WTC11 (cell line): ENCODE data around the gene TMEM95. TPM values are rescaled to one million over a fixed set of nuclear protein-coding genes. Genes with fewer than 3 reads are reported as not detected.

ENCODE experiments used
- ATAC-seq: fragments of 200-7000 bp; cut with Tn5 transposase; 2 replicates; pipeline ENCODE4 v1.10.0; 2021; ENCODE audit warnings: mild to moderate bottlenecking, moderate library complexity
- CTCF ChIA-PET: fragments of 300-600 bp; sonication (Branson Sonifier 250); formaldehyde crosslinking; loops from one replicate; lab custom pipeline; 2021; ENCODE audit warnings: antibody characterized with exemption; lab: Charles Lee
- POLR2A ChIA-PET: fragments of 350-600 bp; sonication (Branson Sonifier 250); formaldehyde crosslinking; loops from one replicate; lab custom pipeline; 2021; ENCODE audit warnings: antibody characterized with exemption; lab: Charles Lee
- DNase-seq: peaks from one replicate; pipeline ENCODE4 v3.0.0; 2021; ENCODE audit warnings: low spot score
- H3K27ac Mint-ChIP-seq: 2 replicates; pipeline ENCODE4 v1.8.0; 2021; ENCODE audit warnings: mixed read lengths
- H3K27me3 Mint-ChIP-seq: 2 replicates; pipeline ENCODE4 v1.8.0; 2021; ENCODE audit warnings: low read depth, mild to moderate bottlenecking, moderate library complexity, mixed read lengths
- H3K36me3 Mint-ChIP-seq: 2 replicates; pipeline ENCODE4 v1.8.0; 2021; ENCODE audit warnings: mixed read lengths
- H3K4me1 Mint-ChIP-seq: 2 replicates; pipeline ENCODE4 v1.8.0; 2022; ENCODE audit warnings: mixed read lengths
- H3K4me3 Mint-ChIP-seq: 2 replicates; pipeline ENCODE4 v1.8.0; 2021; ENCODE audit warnings: mild to moderate bottlenecking, moderate library complexity, mixed read lengths
- H3K9me3 Mint-ChIP-seq: 2 replicates; pipeline ENCODE4 v1.8.0; 2021; ENCODE audit warnings: mixed read lengths
- ATF1 ChIP-seq: sonication (generic); formaldehyde crosslinking; IDR thresholded peaks from 2 replicates; pipeline ENCODE4 v1.8.1; 2023; ENCODE audit warnings: mild to moderate bottlenecking, moderate library complexity, missing genetic modification reagents
- GRHL2 ChIP-seq: fragments of 250-450 bp; sonication (Bioruptor Pico); IDR thresholded peaks from 2 replicates; pipeline ENCODE4 v1.8.0; 2022; ENCODE audit warnings: mild to moderate bottlenecking, moderate library complexity; ENCODE audit not compliant: insufficient replicate concordance, severe bottlenecking
- NFYB ChIP-seq: sonication (generic); formaldehyde crosslinking; conservative IDR thresholded peaks from 2 replicates; pipeline ENCODE4 v1.8.0; 2022; ENCODE audit warnings: low read depth, missing genetic modification reagents
- SOX15 ChIP-seq: fragments of 250-450 bp; sonication (Bioruptor Pico); IDR thresholded peaks from 2 replicates; pipeline ENCODE4 v1.9.0; 2021; ENCODE audit warnings: mild to moderate bottlenecking
- SP1 ChIP-seq: sonication (generic); formaldehyde crosslinking; conservative IDR thresholded peaks from 2 replicates; pipeline ENCODE4 v1.8.1; 2022; ENCODE audit warnings: missing genetic modification reagents
- TEAD1 ChIP-seq: sonication (generic); formaldehyde crosslinking; IDR thresholded peaks from 2 replicates; pipeline ENCODE4 v1.8.0; 2022; ENCODE audit warnings: mild to moderate bottlenecking, missing genetic modification reagents
- total RNA-seq: library from RNA; stranded (reverse); gene quantifications from 3 replicates; pipeline ENCODE4 v1.2.3, GENCODE V29; 2021
- TF ChIP-seq, protein P1 (sequence below): fragments of 200-600 bp; IDR thresholded peaks from 2 replicates; pipeline ENCODE4 v1.8.0; 2022; ENCODE audit warnings: antibody characterized with exemption
- TF ChIP-seq, protein P2 (sequence below): sonication (generic); formaldehyde crosslinking; IDR thresholded peaks from 2 replicates; pipeline ENCODE4 v1.8.1; 2022; ENCODE audit warnings: low read depth, mild to moderate bottlenecking, moderate library complexity, missing genetic modification reagents, borderline replicate concordance
- TF ChIP-seq, protein P3 (sequence below): fragments of 250-450 bp; sonication (Bioruptor Pico); conservative IDR thresholded peaks from 2 replicates; pipeline ENCODE4 v1.9.0; 2021; ENCODE audit warnings: mild to moderate bottlenecking

Gene TMEM95
- total RNA-seq, 1 experiment from 2014 or later, result not detected

DNA sequence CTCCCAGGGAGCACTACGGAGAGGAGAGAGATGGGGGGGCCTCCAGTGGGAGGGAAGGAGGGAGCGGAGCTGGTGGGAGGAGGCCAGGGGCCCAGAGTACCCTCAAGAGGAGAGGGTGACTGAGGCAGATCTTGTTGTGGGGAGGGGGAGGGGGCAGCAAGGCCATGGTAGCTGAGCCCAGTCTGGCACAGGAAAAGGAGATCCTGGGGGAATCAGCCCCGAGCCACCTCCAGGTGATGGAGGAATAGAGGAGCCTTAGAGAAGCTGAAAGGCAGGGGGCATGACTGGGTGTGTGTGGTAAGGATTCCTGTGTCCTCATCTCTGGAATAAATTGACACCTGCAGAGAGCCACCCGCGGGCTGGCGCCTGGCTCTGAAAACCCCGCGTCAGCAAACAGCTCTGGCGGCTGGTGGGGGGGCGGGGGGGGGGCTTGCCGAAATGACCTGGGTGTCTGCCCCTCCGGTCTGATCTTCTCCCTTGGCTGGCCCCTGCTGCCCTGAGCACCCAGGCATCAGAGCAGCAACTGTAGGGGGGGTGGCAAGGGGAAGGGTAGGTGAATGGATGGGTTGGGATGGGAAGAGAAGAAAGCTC lies 51.4 kb downstream of the TMEM95 start:
- CTCF ChIA-PET, result interaction anchor here (0.6 to 3.5 kb wide), 10 partner anchors 13 to 361 kb away, joined by 3 to 25 read pairs (median 4); partner anchors contain the start of gene PLSCR3
- no peak for DNase-seq
- ATAC-seq, result no peak
- peaks cover 30% of the 10 kb centered on the region for H3K4me1 Mint-ChIP-seq
- H3K27ac Mint-ChIP-seq, result no peak overlapping the region
- peak overlapping the region; percentile 85 for H3K4me3 Mint-ChIP-seq
- POLR2A ChIA-PET, result interaction anchor here (0.8 to 1.2 kb wide), 2 partner anchors 12 to 77 kb away, joined by 3 to 4 read pairs; partner anchors contain the start of gene PLSCR3
- H3K36me3 Mint-ChIP-seq, result peaks cover 20% of the 10 kb centered on the region
- no peaks in the 10 kb centered on the region; the same call in 1 of the 2 replicates for H3K27me3 Mint-ChIP-seq
- no peaks in the 10 kb centered on the region for H3K9me3 Mint-ChIP-seq
- TF ChIP-seq SP1 (CRISPR knock-in tag), result no peak
- TF ChIP-seq TEAD1 (CRISPR knock-in tag), result no peak
- TF ChIP-seq, protein P1, sequence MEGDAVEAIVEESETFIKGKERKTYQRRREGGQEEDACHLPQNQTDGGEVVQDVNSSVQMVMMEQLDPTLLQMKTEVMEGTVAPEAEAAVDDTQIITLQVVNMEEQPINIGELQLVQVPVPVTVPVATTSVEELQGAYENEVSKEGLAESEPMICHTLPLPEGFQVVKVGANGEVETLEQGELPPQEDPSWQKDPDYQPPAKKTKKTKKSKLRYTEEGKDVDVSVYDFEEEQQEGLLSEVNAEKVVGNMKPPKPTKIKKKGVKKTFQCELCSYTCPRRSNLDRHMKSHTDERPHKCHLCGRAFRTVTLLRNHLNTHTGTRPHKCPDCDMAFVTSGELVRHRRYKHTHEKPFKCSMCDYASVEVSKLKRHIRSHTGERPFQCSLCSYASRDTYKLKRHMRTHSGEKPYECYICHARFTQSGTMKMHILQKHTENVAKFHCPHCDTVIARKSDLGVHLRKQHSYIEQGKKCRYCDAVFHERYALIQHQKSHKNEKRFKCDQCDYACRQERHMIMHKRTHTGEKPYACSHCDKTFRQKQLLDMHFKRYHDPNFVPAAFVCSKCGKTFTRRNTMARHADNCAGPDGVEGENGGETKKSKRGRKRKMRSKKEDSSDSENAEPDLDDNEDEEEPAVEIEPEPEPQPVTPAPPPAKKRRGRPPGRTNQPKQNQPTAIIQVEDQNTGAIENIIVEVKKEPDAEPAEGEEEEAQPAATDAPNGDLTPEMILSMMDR, result no peak
- TF ChIP-seq GRHL2 (CRISPR knock-in tag), result no peak
- TF ChIP-seq NFYB (CRISPR knock-in tag), result no peak
- TF ChIP-seq, protein P2, sequence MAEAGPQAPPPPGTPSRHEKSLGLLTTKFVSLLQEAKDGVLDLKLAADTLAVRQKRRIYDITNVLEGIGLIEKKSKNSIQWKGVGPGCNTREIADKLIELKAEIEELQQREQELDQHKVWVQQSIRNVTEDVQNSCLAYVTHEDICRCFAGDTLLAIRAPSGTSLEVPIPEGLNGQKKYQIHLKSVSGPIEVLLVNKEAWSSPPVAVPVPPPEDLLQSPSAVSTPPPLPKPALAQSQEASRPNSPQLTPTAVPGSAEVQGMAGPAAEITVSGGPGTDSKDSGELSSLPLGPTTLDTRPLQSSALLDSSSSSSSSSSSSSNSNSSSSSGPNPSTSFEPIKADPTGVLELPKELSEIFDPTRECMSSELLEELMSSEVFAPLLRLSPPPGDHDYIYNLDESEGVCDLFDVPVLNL (CRISPR knock-in tag), result no peak
- TF ChIP-seq SOX15 (CRISPR knock-in tag), result no peak
- no peak for TF ChIP-seq ATF1 (CRISPR knock-in tag)
- TF ChIP-seq, protein P3, sequence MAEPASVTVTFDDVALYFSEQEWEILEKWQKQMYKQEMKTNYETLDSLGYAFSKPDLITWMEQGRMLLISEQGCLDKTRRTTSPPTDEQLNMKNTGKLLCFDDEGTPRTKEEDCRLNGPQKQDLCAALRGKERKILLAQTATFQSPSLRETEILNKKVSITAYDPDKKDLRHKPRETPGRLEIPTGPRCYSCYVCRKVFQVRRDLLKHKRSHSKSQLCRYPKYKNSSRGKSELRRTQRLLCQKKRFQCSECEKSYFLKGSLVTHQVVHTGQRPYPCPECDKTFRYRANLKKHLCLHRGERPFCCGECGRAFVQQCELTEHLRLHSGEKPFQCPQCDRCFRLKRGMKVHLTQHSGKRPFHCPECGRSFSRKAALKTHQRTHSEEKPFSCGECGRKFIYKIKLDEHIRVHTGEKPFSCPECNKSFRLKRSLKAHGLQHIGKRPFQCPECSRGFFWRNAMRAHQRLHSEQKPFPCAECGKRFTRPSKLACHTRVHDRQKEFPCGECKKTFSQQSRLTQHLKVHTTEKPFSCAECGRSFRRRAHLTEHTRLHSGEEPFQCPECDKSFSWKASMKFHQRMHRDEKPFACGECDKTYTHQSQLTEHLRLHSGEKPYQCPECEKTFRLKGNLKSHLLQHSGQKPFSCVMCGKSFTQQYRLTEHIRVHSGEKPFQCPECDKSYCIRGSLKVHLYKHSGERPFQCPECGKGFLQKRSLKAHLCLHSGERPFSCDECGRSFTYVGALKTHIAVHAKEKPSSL (CRISPR knock-in tag), result no peak

Other genes starting within 250 kb of the TMEM95 start
- gene ASGR2, start 240.3 kb upstream of the TMEM95 start, total RNA-seq, result 0.13 to 0.30 TPM (median 0.14 TPM) in 3 replicates
- gene ASGR1, start 175.8 kb upstream of the TMEM95 start, total RNA-seq, result 13.3 to 17.7 TPM (median 15.8 TPM) in 3 replicates
- gene DLG4, start 135.3 kb upstream of the TMEM95 start, total RNA-seq, result 47.1 to 59.7 TPM (median 48.0 TPM) in 3 replicates
- gene ACADVL, start 135.2 kb upstream of the TMEM95 start, total RNA-seq, result 213 to 236 TPM (median 221 TPM) in 3 replicates
- gene DVL2, start 120.6 kb upstream of the TMEM95 start, total RNA-seq, result 57.6 to 67.3 TPM (median 59.8 TPM) in 3 replicates
- 45.8 to 50.1 TPM (median 49.1 TPM) in 3 replicates for gene PHF23, start 115.7 kb upstream of the TMEM95 start, total RNA-seq
- 228 to 247 TPM (median 238 TPM) in 3 replicates for gene GABARAP, start 112.7 kb upstream of the TMEM95 start, total RNA-seq
- gene CTDNEP1, start 103.4 kb upstream of the TMEM95 start, total RNA-seq, result 120 to 127 TPM (median 126 TPM) in 3 replicates
- 101 to 103 TPM (median 103 TPM) in 3 replicates for gene ELP5, start 102.9 kb upstream of the TMEM95 start, total RNA-seq
- 131 to 136 TPM (median 136 TPM) in 3 replicates for gene CLDN7, start 92.7 kb upstream of the TMEM95 start, total RNA-seq
- 5.6 to 6.4 TPM (median 6.2 TPM) in 3 replicates for gene SLC2A4, start 73.4 kb upstream of the TMEM95 start, total RNA-seq
- gene YBX2, start 60.5 kb upstream of the TMEM95 start, total RNA-seq, result 26.8 to 36.5 TPM (median 35.2 TPM) in 3 replicates
- gene EIF5A, start 47.5 kb upstream of the TMEM95 start, total RNA-seq, result 929 to 1,021 TPM (median 936 TPM) in 3 replicates
- gene GPS2, start 39.8 kb upstream of the TMEM95 start, total RNA-seq, result 42.2 to 55.9 TPM (median 44.7 TPM) in 3 replicates
- 44.3 to 64.4 TPM (median 50.2 TPM) in 3 replicates for gene NEURL4, start 25.8 kb upstream of the TMEM95 start, total RNA-seq
- 58.6 to 63.9 TPM (median 60.6 TPM) in 3 replicates for gene ACAP1, start 18.6 kb upstream of the TMEM95 start, total RNA-seq
- gene KCTD11, start 3.0 kb upstream of the TMEM95 start, total RNA-seq, result 8.1 to 9.0 TPM (median 8.2 TPM) in 3 replicates
- gene TNK1, start 25.9 kb downstream of the TMEM95 start, total RNA-seq, result 9.3 to 11.8 TPM (median 10.7 TPM) in 3 replicates
- gene PLSCR3, start 39.4 kb downstream of the TMEM95 start, total RNA-seq, result 34.1 to 42.7 TPM (median 37.6 TPM) in 3 replicates
- gene TMEM256, start 48.9 kb downstream of the TMEM95 start, total RNA-seq, result 132 to 180 TPM (median 178 TPM) in 3 replicates
- gene NLGN2, start 52.7 kb downstream of the TMEM95 start, total RNA-seq, result 76.7 to 112 TPM (median 96.9 TPM) in 3 replicates
- 0.18 to 0.35 TPM in 2 of 3 replicates, not detected in the other for gene SPEM1, start 65.2 kb downstream of the TMEM95 start, total RNA-seq
- gene SPEM2, start 70.5 kb downstream of the TMEM95 start, total RNA-seq, result 0.13 TPM in 1 of 3 replicates, not detected in the others
- gene SPEM3, start 73.7 kb downstream of the TMEM95 start, total RNA-seq, result not detected in 3 replicates
- gene TMEM102, start 80.3 kb downstream of the TMEM95 start, total RNA-seq, result 13.5 to 15.3 TPM (median 13.9 TPM) in 3 replicates
- gene FGF11, start 84.4 kb downstream of the TMEM95 start, total RNA-seq, result 19.8 to 29.1 TPM (median 28.0 TPM) in 3 replicates
- 16.0 to 21.5 TPM (median 20.8 TPM) in 3 replicates for gene CHRNB1, start 89.9 kb downstream of the TMEM95 start, total RNA-seq
- gene ZBTB4, start 124.5 kb downstream of the TMEM95 start, total RNA-seq, result 14.6 to 17.0 TPM (median 16.2 TPM) in 3 replicates
- 0.16 to 0.26 TPM (median 0.18 TPM) in 3 replicates for gene SLC35G6, start 126.3 kb downstream of the TMEM95 start, total RNA-seq
- gene POLR2A, start 129.2 kb downstream of the TMEM95 start, total RNA-seq, result 166 to 170 TPM (median 170 TPM) in 3 replicates
- gene TNFSF12, start 193.9 kb downstream of the TMEM95 start, total RNA-seq, result 8.1 to 10.5 TPM (median 10.2 TPM) in 3 replicates
- gene TNFSF13, start 203.6 kb downstream of the TMEM95 start, total RNA-seq, result 2.2 to 3.2 TPM (median 2.9 TPM) in 3 replicates
- 72.2 to 85.4 TPM (median 75.2 TPM) in 3 replicates for gene SENP3, start 206.8 kb downstream of the TMEM95 start, total RNA-seq
- gene CD68, start 224.5 kb downstream of the TMEM95 start, total RNA-seq, result 0.41 to 0.87 TPM (median 0.72 TPM) in 3 replicates
- 55.3 to 57.7 TPM (median 57.0 TPM) in 3 replicates for gene MPDU1, start 228.7 kb downstream of the TMEM95 start, total RNA-seq
- 15.2 to 19.9 TPM (median 17.5 TPM) in 3 replicates for gene SOX15, start 234.9 kb downstream of the TMEM95 start, total RNA-seq